Mucosa of descending colon (tissue), 3 donors: Measurements from ENCODE around the gene HDAC6. TPM values are rescaled to one million over a fixed set of nuclear protein-coding genes. Genes with fewer than 3 reads are reported as not detected.
"Not testable (repeated sequence)": the region's sequence is repeated elsewhere in the genome, so short reads cannot be mapped to it uniquely, and the experiment has no call there.

Experiments
- ATAC-seq: fragments of 200-7000 bp; cut with Tn5 transposase; one replicate; pipeline ENCODE4 v1.9.1; 2020; ENCODE audit warnings: mild to moderate bottlenecking, moderate library complexity
- DNase-seq, 3 donors: peaks; one replicate each; pipeline ENCODE4 v3.0.0-alpha.2; 2020
- H3K36me3 ChIP-seq: fragments of 200-600 bp; one replicate; pipeline ENCODE4 v1.8.0; 2021; ENCODE audit warnings: low read depth, mild to moderate bottlenecking
- H3K4me1 ChIP-seq: fragments of 200-600 bp; one replicate; pipeline ENCODE4 v1.8.0; 2021; ENCODE audit warnings: low read depth, mild to moderate bottlenecking
- H3K4me3 ChIP-seq: fragments of 200-600 bp; one replicate; pipeline ENCODE4 v1.8.0; 2021; ENCODE audit warnings: mild to moderate bottlenecking
- H3K9me3 ChIP-seq: fragments of 200-600 bp; one replicate; pipeline ENCODE4 v1.8.0; 2021; ENCODE audit warnings: mild to moderate bottlenecking
- CTCF ChIP-seq: fragments of 200-600 bp; IDR thresholded peaks from one replicate; pipeline ENCODE4 v1.8.0; 2022; ENCODE audit warnings: antibody characterized with exemption, mild to moderate bottlenecking
- intact Hi-C, 2 donors: fragments of 100-400 bp; cut with DNase I in 1 of 2; cut with micrococcal nuclease in 1 of 2; formaldehyde crosslinking; loops; one replicate each; pipeline versions ENCODE4 v1.11.0 to v1.11.1; 2022; cut with DNase I, micrococcal nuclease
- total RNA-seq, 3 donors: library from RNA; stranded (reverse); fragmentation: NEBNext Ultra II Directional in 2 of 3; extraction: Animal tissue kit (Norgen Biotek cat#: 25700) in 2 of 3; gene quantifications; one replicate each; pipeline versions ENCODE4 v1.2.1 to v1.2.4, GENCODE V29; 2021 to 2023
- donor health status: DM: no; HTN: no; CAD: no; lungs with moderate emphysema.
- donor health status: DM: no; HTN: no; CAD: no.
- donor health status: DM: no; HTN: yes; CAD: no.

The HDAC6 gene
- total RNA-seq, 3 donors from 2014 or later = 83.2 to 111 (median 99.6) TPM

- H3K4me1 ChIP-seq = no peaks in the 10 kb centered on the region
- intact Hi-C loops = no loop called here
- no peaks in the 10 kb centered on the region for H3K36me3 ChIP-seq
- no peak for ATAC-seq
- DNase-seq = no peak
- TF ChIP-seq CTCF = no peak
- no peaks in the 10 kb centered on the region for H3K9me3 ChIP-seq
- H3K4me3 ChIP-seq = no peak overlapping the region
These were observed 12.9 kb downstream of the HDAC6 start for GRCh38 chrX:48814722-48815121.

GRCh38 chrX:48815266-48815665 lies 13.4 kb downstream of the HDAC6 start:
- intact Hi-C loops = no loop called here
- no peak for TF ChIP-seq CTCF
- DNase-seq = no peak
- H3K36me3 ChIP-seq = no peaks in the 10 kb centered on the region
- H3K4me1 ChIP-seq = no peaks in the 10 kb centered on the region
- H3K4me3 ChIP-seq = no peak overlapping the region
- no peak for ATAC-seq
- no peaks in the 10 kb centered on the region for H3K9me3 ChIP-seq

GRCh38 chrX:48816014-48816810 lies 14.3 kb downstream of the HDAC6 start:
- Histone ChIP-seq H3K4me3 (no peak overlapping the region), H3K36me3 (no peaks in the 10 kb centered on the region), H3K4me1 (no peaks in the 10 kb centered on the region), H3K9me3 (no peaks in the 10 kb centered on the region)
- DNase-seq = no peak
- intact Hi-C loops = no loop called here
- ATAC-seq = no peak
- TF ChIP-seq CTCF = no peak

GRCh38 chrX:48818098-48818497 lies 16.2 kb downstream of the HDAC6 start:
- no peak for ATAC-seq
- TF ChIP-seq CTCF = no peak
- intact Hi-C loops = no loop called here
- no peaks in the 10 kb centered on the region for H3K9me3 ChIP-seq
- no peaks in the 10 kb centered on the region for H3K36me3 ChIP-seq
- H3K4me3 ChIP-seq = no peak overlapping the region
- no peaks in the 10 kb centered on the region for H3K4me1 ChIP-seq
- no peak for DNase-seq

- DNase-seq (no peak), ATAC-seq (peak; percentile 11)
- no peak for TF ChIP-seq CTCF
- no peaks in the 10 kb centered on the region for H3K9me3 ChIP-seq
- intact Hi-C loops = no loop called here
- H3K4me1 ChIP-seq = no peaks in the 10 kb centered on the region
- no peak overlapping the region for H3K4me3 ChIP-seq
- no peaks in the 10 kb centered on the region for H3K36me3 ChIP-seq
These were observed 17.0 kb downstream of the HDAC6 start for GRCh38 chrX:48818866-48819265.

GRCh38 chrX:48819394-48819793 lies 17.5 kb downstream of the HDAC6 start:
- H3K4me3 ChIP-seq, H3K36me3 ChIP-seq, ATAC-seq: not testable (repeated sequence)

More at GRCh38 chrX:48819394-48819793, 17.5 kb downstream of the HDAC6 start:
- DNase-seq, intact Hi-C loops, H3K9me3 ChIP-seq, H3K4me1 ChIP-seq: not testable (repeated sequence)
